HG03135 (cell line): ENCODE measurements around the gene BEAN1.

Experiments used
- ATAC-seq: cut with Tn5 transposase; IDR thresholded peaks from one replicate; pipeline ENCODE4 v1.9.1; 2021; ENCODE audit warnings: mild to moderate bottlenecking, moderate library complexity; ENCODE audit not compliant: unreplicated experiment

BEAN1 gene

GRCh38 chr16:66416939-66417700 is 10.0 kb upstream of the BEAN1 start:
- no peak for ATAC-seq

- no peak for ATAC-seq
These were observed 8.7 kb upstream of the BEAN1 start for GRCh38 chr16:66418165-66418962.

- ATAC-seq, result no peak
These were observed 7.6 kb upstream of the BEAN1 start for GRCh38 chr16:66419527-66419926.

- no peak for ATAC-seq
These were observed 6.7 kb upstream of the BEAN1 start for GRCh38 chr16:66420396-66420795.

GRCh38 chr16:66421891-66422290 is 5.2 kb upstream of the BEAN1 start:
- ATAC-seq, result no peak

GRCh38 chr16:66422366-66422765 is 4.7 kb upstream of the BEAN1 start:
- ATAC-seq, result no peak

- no peak for ATAC-seq
These were observed 3.9 kb upstream of the BEAN1 start for GRCh38 chr16:66423177-66423576.

GRCh38 chr16:66425651-66426050 is 1.4 kb upstream of the BEAN1 start:
- no peak for ATAC-seq

- no peak for ATAC-seq
These were observed 721 bp upstream of the BEAN1 start for GRCh38 chr16:66426112-66427035.

GRCh38 chr16:66427871-66428681 is 981 bp downstream of the BEAN1 start:
- ATAC-seq, result no peak

- no peak for ATAC-seq
These were observed 1.7 kb downstream of the BEAN1 start for GRCh38 chr16:66428682-66429251.

- ATAC-seq, result no peak
These were observed 2.3 kb downstream of the BEAN1 start for GRCh38 chr16:66429290-66429962.

GRCh38 chr16:66430214-66430613 is 3.1 kb downstream of the BEAN1 start:
- no peak for ATAC-seq

GRCh38 chr16:66431760-66432159 is 4.7 kb downstream of the BEAN1 start:
- ATAC-seq, result no peak

- no peak for ATAC-seq
These were observed 5.3 kb downstream of the BEAN1 start for GRCh38 chr16:66432429-66432828.

GRCh38 chr16:66434619-66435430 is 7.7 kb downstream of the BEAN1 start:
- ATAC-seq, result no peak

- ATAC-seq, result no peak
These were observed 8.8 kb downstream of the BEAN1 start for GRCh38 chr16:66435896-66436295.

- no peak for ATAC-seq
These were observed 10.4 kb downstream of the BEAN1 start for GRCh38 chr16:66437391-66437945.
